Liver (tissue), 9 donors: Measurements from ENCODE around the gene CABLES1. TPM values are rescaled to one million over a fixed set of nuclear protein-coding genes. Genes with fewer than 3 reads are reported as not detected.

Source experiments
- DNase-seq: peaks from one replicate; pipeline ENCODE4 v3.0.0-alpha.2; 2017; ENCODE audit warnings: low spot score
- H3K27ac ChIP-seq, 2 donors: one replicate each; pipeline ENCODE4 v1.7.0; 2013; ENCODE audit warnings: inconsistent platforms in 2 of 2, low read length in 2 of 2, control low read depth in 1 of 2, low read depth in 1 of 2, mild to moderate bottlenecking in 1 of 2
- H3K27me3 ChIP-seq, 4 donors: one replicate each; pipeline versions ENCODE4 v1.6.1 to v1.7.0; 2013; ENCODE audit warnings: low read length in 3 of 4, inconsistent platforms in 1 of 4, mild to moderate bottlenecking in 1 of 4, moderate library complexity in 1 of 4; ENCODE audit not compliant: control insufficient read depth in 4 of 4, insufficient read depth in 4 of 4
- H3K36me3 ChIP-seq, 4 donors: one replicate each; pipeline versions ENCODE4 v1.6.1 to v1.7.0; 2013; ENCODE audit warnings: low read length in 3 of 4, mild to moderate bottlenecking in 3 of 4, low read depth in 1 of 4, moderate library complexity in 1 of 4; ENCODE audit not compliant: control insufficient read depth in 4 of 4, insufficient read depth in 3 of 4
- H3K4me1 ChIP-seq, 4 donors: one replicate each; pipeline versions ENCODE4 v1.6.1 to v1.7.0; 2013; ENCODE audit warnings: low read length in 3 of 4, mild to moderate bottlenecking in 3 of 4, moderate library complexity in 1 of 4; ENCODE audit not compliant: control insufficient read depth in 4 of 4, insufficient read depth in 4 of 4
- H3K4me3 ChIP-seq, 3 donors: one replicate each; pipeline versions ENCODE4 v1.6.1 to v1.7.0; 2013; ENCODE audit warnings: low read length in 3 of 3, control low read depth in 1 of 3, low read depth in 1 of 3, mild to moderate bottlenecking in 1 of 3
- H3K9ac ChIP-seq, 2 donors: one replicate each; pipeline ENCODE4 v1.7.0; 2013; ENCODE audit warnings: low read length in 2 of 2, mild to moderate bottlenecking in 2 of 2, moderate library complexity in 2 of 2, control low read depth in 1 of 2, low read depth in 1 of 2
- H3K9me3 ChIP-seq, 4 donors: one replicate each; pipeline versions ENCODE4 v1.6.1 to v1.7.0; 2013; ENCODE audit warnings: low read length in 3 of 4; ENCODE audit not compliant: control insufficient read depth in 4 of 4
- EGR1 ChIP-seq, 2 donors: IDR thresholded peaks; 2 replicates each; pipeline ENCODE4 v1.6.1; 2016 to 2018; ENCODE audit warnings: antibody characterized with exemption in 2 of 2, low read depth in 2 of 2
- FOXA1 ChIP-seq: IDR thresholded peaks from 2 replicates; pipeline ENCODE4 v1.6.1; 2016; ENCODE audit warnings: antibody characterized with exemption
- HNF4A ChIP-seq, 2 donors: conservative IDR thresholded peaks; 2 replicates each; pipeline ENCODE4 v1.6.1; 2016; ENCODE audit warnings: antibody characterized with exemption in 2 of 2, mild to moderate bottlenecking in 2 of 2
- HNF4G ChIP-seq: IDR thresholded peaks from 2 replicates; pipeline ENCODE4 v1.6.1; 2016; ENCODE audit warnings: antibody characterized with exemption
- NR2F2 ChIP-seq: IDR thresholded peaks from 2 replicates; pipeline ENCODE4 v1.6.1; 2016; ENCODE audit warnings: antibody characterized with exemption
- YY1 ChIP-seq: IDR thresholded peaks from 2 replicates; pipeline ENCODE4 v1.6.1; 2016; ENCODE audit warnings: antibody characterized with exemption, mild to moderate bottlenecking
- WGBS: extraction: QIAGEN DNeasy Blood & Tissue Kit; methylation state at CpG from one replicate; pipeline ENCODE4 v1.1.7; 2013; 5-methylcytosine and 5-hydroxymethylcytosine counted together
- polyA plus RNA-seq, 2 donors: library from polyadenylated mRNA; stranded (reverse) in 1 of 2; unstranded in 1 of 2; fragments of 200-250 nt in 1 of 2; fragments of >200 nt in 1 of 2; fragmentation: Nextera tagmentation in 1 of 2; extraction: Ambion mirVana in 1 of 2; gene quantifications; one replicate each; pipeline versions ENCODE4 v1.2.1 to v1.2.3, GENCODE V29; 2013 to 2015
- total RNA-seq, 2 donors: library from RNA; depleted of rRNA; stranded (reverse); fragments of >200 nt; gene quantifications; one replicate each; pipeline ENCODE4 v1.2.3, GENCODE V29; 2014
- TF ChIP-seq, protein P1 (sequence below): fragments of 150-350 bp; IDR thresholded peaks from 2 replicates; pipeline ENCODE4 v1.5.1; 2017; ENCODE audit warnings: improper control_type of control experiment, low read depth, low read length; ENCODE audit not compliant: missing input control
- TF ChIP-seq, protein P2 (sequence below): IDR thresholded peaks from 2 replicates; pipeline ENCODE4 v1.6.1; 2016; ENCODE audit warnings: antibody characterized with exemption, mild to moderate bottlenecking
- TF ChIP-seq, protein P3 (sequence below): IDR thresholded peaks from 2 replicates; pipeline ENCODE4 v1.6.1; 2016; ENCODE audit warnings: antibody characterized with exemption
- TF ChIP-seq, protein P4 (sequence below): IDR thresholded peaks from 2 replicates; pipeline ENCODE4 v1.6.1; 2016; ENCODE audit warnings: antibody characterized with exemption
- donor health status: healthy.
- donor health status: healthy.
- donor health status: healthy.
- donor health status: healthy.
- donor health status: healthy.

Gene CABLES1
- total and polyA plus RNA-seq, 4 donors, result 3.3 to 8.9 (median 4.5) TPM

DNA sequence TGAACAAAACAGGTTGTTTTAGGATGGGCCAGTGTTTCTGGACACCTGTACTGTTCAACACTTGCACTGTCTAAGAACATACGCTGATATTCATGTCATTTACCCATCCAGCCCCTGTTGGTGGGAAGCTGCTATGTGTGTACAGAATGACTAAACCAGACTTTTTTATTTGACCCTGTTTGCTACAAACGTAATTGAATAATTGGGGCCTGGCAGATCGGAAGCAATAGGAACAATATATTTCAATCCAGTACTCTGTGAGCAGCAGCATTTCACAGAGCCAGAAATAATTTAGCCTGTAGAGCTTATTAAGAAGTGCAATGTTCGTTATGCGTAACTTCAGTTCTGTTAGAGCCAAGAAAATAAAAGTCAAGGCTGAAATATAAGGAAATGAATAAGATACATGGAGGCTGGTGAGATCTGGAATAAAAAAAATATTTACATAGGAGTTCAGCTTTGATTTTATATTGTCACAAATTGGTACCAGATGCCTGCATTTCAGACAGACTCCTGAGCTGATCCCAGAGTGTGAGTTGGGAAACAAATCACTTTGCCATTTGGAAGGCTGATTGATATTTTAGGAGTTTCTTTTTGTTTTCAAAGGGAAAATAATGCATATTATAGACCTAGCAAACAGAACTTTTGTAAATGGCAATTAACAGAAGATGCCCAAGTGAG lies 19.7 kb downstream of the CABLES1 start:
- Histone ChIP-seq H3K4me1 (peaks cover 3 to 22% (median 7%) of the 10 kb centered on the region in 4 donors), H3K27ac (no peak overlapping the region), H3K9me3 (no peaks in the 10 kb centered on the region), H3K9ac (no peak overlapping the region), H3K4me3 (no peak overlapping the region), H3K36me3 (no peaks in the 10 kb centered on the region), H3K27me3 (no peaks in the 10 kb centered on the region)
- no peak for TF ChIP-seq FOXA1
- TF ChIP-seq, protein P1, sequence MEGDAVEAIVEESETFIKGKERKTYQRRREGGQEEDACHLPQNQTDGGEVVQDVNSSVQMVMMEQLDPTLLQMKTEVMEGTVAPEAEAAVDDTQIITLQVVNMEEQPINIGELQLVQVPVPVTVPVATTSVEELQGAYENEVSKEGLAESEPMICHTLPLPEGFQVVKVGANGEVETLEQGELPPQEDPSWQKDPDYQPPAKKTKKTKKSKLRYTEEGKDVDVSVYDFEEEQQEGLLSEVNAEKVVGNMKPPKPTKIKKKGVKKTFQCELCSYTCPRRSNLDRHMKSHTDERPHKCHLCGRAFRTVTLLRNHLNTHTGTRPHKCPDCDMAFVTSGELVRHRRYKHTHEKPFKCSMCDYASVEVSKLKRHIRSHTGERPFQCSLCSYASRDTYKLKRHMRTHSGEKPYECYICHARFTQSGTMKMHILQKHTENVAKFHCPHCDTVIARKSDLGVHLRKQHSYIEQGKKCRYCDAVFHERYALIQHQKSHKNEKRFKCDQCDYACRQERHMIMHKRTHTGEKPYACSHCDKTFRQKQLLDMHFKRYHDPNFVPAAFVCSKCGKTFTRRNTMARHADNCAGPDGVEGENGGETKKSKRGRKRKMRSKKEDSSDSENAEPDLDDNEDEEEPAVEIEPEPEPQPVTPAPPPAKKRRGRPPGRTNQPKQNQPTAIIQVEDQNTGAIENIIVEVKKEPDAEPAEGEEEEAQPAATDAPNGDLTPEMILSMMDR, result no peak
- DNase-seq, result no peak
- WGBS, result 90% methylated on average over 5 of the region's 5 CpGs

DNA sequence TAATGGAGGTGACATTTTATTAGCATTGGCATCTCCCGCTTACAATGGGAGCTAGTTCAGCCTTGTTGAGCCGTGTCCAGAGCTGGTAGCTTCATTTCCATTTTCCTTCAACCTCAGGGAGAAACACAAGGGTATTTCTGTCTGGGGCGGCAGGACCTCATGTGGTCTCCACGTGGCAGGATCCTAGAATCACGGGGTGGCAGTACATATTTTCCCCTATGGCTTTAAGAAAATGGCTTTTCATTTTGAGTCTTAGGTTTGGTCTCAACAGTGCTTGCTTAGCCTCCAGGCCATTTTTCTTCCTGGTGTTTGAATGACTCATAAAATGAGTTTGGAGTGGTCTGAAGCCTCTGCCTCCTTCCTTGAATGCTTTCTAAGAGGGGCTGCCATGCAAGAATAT lies 20.3 kb downstream of the CABLES1 start:
- DNase-seq, result no peak
- Histone ChIP-seq H3K9ac (no peak overlapping the region), H3K27ac (no peak overlapping the region), H3K4me3 (no peak overlapping the region), H3K4me1 (peaks cover 3 to 26% (median 11%) of the 10 kb centered on the region in 4 donors), H3K27me3 (no peaks in the 10 kb centered on the region), H3K9me3 (no peaks in the 10 kb centered on the region), H3K36me3 (no peaks in the 10 kb centered on the region)
- TF ChIP-seq, protein P2, sequence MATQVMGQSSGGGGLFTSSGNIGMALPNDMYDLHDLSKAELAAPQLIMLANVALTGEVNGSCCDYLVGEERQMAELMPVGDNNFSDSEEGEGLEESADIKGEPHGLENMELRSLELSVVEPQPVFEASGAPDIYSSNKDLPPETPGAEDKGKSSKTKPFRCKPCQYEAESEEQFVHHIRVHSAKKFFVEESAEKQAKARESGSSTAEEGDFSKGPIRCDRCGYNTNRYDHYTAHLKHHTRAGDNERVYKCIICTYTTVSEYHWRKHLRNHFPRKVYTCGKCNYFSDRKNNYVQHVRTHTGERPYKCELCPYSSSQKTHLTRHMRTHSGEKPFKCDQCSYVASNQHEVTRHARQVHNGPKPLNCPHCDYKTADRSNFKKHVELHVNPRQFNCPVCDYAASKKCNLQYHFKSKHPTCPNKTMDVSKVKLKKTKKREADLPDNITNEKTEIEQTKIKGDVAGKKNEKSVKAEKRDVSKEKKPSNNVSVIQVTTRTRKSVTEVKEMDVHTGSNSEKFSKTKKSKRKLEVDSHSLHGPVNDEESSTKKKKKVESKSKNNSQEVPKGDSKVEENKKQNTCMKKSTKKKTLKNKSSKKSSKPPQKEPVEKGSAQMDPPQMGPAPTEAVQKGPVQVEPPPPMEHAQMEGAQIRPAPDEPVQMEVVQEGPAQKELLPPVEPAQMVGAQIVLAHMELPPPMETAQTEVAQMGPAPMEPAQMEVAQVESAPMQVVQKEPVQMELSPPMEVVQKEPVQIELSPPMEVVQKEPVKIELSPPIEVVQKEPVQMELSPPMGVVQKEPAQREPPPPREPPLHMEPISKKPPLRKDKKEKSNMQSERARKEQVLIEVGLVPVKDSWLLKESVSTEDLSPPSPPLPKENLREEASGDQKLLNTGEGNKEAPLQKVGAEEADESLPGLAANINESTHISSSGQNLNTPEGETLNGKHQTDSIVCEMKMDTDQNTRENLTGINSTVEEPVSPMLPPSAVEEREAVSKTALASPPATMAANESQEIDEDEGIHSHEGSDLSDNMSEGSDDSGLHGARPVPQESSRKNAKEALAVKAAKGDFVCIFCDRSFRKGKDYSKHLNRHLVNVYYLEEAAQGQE, result no peak
- TF ChIP-seq, protein P3, sequence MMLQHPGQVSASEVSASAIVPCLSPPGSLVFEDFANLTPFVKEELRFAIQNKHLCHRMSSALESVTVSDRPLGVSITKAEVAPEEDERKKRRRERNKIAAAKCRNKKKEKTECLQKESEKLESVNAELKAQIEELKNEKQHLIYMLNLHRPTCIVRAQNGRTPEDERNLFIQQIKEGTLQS, result no peak
- no peak for TF ChIP-seq NR2F2
- 92% methylated on average over 5 of the region's 5 CpGs for WGBS

DNA sequence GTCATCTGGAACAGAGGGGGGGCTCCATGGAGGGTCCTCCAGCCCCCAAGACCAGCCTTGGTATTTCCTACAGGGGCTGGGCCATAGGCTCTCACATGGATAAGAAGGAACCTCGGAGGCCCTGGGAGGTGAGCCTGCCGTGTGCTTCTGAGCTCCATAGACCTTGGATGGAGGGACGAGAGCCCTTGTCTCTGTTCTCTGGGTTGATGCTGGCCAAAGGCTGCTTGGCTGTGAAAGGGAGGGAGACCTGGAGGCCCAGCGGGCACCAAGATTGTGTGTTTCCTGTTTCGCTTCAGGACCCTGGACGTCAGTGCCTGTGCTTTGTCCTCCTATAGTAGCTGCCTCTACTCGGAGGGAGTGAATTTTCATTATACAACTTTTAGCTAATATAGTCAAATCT lies 20.8 kb downstream of the CABLES1 start:
- DNase-seq, result no peak
- Histone ChIP-seq H3K9me3 (no peaks in the 10 kb centered on the region), H3K36me3 (no peaks in the 10 kb centered on the region), H3K27ac (no peak overlapping the region), H3K27me3 (no peaks in the 10 kb centered on the region), H3K4me1 (peaks cover 3 to 26% (median 12%) of the 10 kb centered on the region in 4 donors), H3K9ac (no peak overlapping the region), H3K4me3 (no peak overlapping the region)
- TF ChIP-seq HNF4A (conservative IDR thresholded peaks at IDR 0.05) (no peak), EGR1 (IDR thresholded peaks at IDR 0.05; ENCODE audit: low read depth in 2 of 2) (no peak), YY1 (no peak), HNF4G (no peak)
- TF ChIP-seq, protein P3, result no peak
- TF ChIP-seq, protein P4, sequence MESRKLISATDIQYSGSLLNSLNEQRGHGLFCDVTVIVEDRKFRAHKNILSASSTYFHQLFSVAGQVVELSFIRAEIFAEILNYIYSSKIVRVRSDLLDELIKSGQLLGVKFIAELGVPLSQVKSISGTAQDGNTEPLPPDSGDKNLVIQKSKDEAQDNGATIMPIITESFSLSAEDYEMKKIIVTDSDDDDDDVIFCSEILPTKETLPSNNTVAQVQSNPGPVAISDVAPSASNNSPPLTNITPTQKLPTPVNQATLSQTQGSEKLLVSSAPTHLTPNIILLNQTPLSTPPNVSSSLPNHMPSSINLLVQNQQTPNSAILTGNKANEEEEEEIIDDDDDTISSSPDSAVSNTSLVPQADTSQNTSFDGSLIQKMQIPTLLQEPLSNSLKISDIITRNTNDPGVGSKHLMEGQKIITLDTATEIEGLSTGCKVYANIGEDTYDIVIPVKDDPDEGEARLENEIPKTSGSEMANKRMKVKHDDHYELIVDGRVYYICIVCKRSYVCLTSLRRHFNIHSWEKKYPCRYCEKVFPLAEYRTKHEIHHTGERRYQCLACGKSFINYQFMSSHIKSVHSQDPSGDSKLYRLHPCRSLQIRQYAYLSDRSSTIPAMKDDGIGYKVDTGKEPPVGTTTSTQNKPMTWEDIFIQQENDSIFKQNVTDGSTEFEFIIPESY, result no peak
- 84% methylated on average over 7 of the region's 7 CpGs for WGBS
